BJ (cell line): ENCODE data around the gene ARHGAP40. TPM values are rescaled to one million over a fixed set of nuclear protein-coding genes. Genes with fewer than 3 reads are reported as not detected.

Experiments used
- CTCF ChIA-PET: fragments of 350-600 bp; formaldehyde crosslinking; extraction: SDS; loops from one replicate; lab custom pipeline; 2021; ENCODE audit warnings: antibody characterized with exemption, inconsistent platforms; lab: Yijun Ruan, JAX
- POLR2A ChIA-PET: fragments of 300-600 bp; sonication (Branson Sonifier 250); formaldehyde crosslinking; extraction: SDS; loops from one replicate; lab custom pipeline; 2021; ENCODE audit warnings: antibody characterized with exemption; lab: Charles Lee
- DNase-seq: peaks from one replicate; pipeline ENCODE4 v3.0.0-alpha.2; 2011; ENCODE audit warnings: low read depth
- H3K27me3 ChIP-seq: 2 replicates; pipeline ENCODE4 v1.6.0; 2011; ENCODE audit warnings: low read length; ENCODE audit not compliant: control insufficient read depth, insufficient read depth
- H3K36me3 ChIP-seq: 2 replicates; pipeline ENCODE4 v1.5.1; 2011; ENCODE audit warnings: low read length; ENCODE audit not compliant: control insufficient read depth, insufficient read depth
- H3K4me3 ChIP-seq: 2 replicates; pipeline ENCODE4 v1.5.1; 2011; ENCODE audit warnings: low read depth, mild to moderate bottlenecking, control low read depth, low read length
- polyA plus RNA-seq: library from polyadenylated mRNA; depleted of rRNA; stranded (reverse); fragments of >200 nt; gene quantifications from 2 replicates; pipeline ENCODE4 v1.2.3, GENCODE V29; 2011
- TF ChIP-seq, protein P1 (sequence below): IDR thresholded peaks from 2 replicates; pipeline ENCODE4 v1.5.1; 2011; ENCODE audit warnings: low read depth, mild to moderate bottlenecking, control low read depth, inconsistent platforms, low read length, moderate library complexity; ENCODE audit not compliant: insufficient read depth

The ARHGAP40 gene
- polyA plus RNA-seq, 1 experiment = not detected

DNA sequence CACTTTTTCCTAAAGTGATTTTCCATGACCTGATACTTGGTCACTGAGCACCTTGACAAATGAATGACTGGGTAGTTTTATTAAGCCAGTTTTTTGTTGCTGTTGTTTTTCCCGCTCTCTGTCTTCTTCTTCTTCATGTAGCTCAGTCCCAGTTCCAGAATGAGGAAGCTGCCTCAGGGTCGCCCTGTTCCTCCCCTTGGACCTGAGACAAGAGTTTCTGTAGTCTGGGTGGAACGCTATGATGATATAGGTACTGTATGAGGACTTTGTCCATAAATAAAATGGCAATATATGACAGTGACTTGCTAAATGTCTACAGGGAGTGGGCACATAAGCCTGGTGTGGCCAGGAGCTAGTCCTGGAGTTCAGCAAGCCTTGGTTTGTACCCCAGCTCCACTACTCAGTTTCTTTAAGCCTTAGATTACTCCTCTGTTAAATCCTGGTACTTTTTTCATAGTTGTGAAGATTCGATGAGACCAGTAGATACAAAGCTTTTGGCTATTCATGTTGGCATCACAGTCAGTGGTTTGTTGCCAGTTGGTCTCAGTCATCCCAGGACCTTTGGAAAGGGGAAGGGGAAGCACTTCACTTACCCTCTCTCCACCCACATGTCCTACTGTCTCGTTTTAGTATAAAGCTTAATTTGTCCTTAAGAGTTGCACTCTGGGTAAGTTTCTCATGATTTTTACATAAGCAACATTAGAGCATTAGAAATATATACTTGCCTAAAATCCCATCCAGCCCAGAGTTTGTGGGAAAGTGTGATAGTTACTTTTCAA lies 31.7 kb upstream of the ARHGAP40 start:
- Histone ChIP-seq H3K27me3 (no peaks in the 10 kb centered on the region), H3K4me3 (no peak overlapping the region), H3K36me3 (peaks cover 6% of the 10 kb centered on the region)
- CTCF ChIA-PET = interaction anchor here (0.6 to 2.1 kb wide), 2 partner anchors 10 to 161 kb away, joined by 4 read pairs; no protein-coding TSS in a partner anchor
- DNase-seq = no peak
- POLR2A ChIA-PET = interaction anchor here (0.6 kb wide), 1 partner anchor 12 kb away, joined by 4 read pairs; no protein-coding TSS in a partner anchor
- TF ChIP-seq, protein P1, sequence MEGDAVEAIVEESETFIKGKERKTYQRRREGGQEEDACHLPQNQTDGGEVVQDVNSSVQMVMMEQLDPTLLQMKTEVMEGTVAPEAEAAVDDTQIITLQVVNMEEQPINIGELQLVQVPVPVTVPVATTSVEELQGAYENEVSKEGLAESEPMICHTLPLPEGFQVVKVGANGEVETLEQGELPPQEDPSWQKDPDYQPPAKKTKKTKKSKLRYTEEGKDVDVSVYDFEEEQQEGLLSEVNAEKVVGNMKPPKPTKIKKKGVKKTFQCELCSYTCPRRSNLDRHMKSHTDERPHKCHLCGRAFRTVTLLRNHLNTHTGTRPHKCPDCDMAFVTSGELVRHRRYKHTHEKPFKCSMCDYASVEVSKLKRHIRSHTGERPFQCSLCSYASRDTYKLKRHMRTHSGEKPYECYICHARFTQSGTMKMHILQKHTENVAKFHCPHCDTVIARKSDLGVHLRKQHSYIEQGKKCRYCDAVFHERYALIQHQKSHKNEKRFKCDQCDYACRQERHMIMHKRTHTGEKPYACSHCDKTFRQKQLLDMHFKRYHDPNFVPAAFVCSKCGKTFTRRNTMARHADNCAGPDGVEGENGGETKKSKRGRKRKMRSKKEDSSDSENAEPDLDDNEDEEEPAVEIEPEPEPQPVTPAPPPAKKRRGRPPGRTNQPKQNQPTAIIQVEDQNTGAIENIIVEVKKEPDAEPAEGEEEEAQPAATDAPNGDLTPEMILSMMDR = no peak

GRCh38 chr20:38573413-38573812 lies 28.2 kb upstream of the ARHGAP40 start:
- H3K27me3 ChIP-seq = no peaks in the 10 kb centered on the region
- TF ChIP-seq, protein P1 = no peak
- CTCF ChIA-PET = no interaction called here
- peaks cover 9% of the 10 kb centered on the region for H3K36me3 ChIP-seq
- H3K4me3 ChIP-seq = no peak overlapping the region
- no peak for DNase-seq
- POLR2A ChIA-PET = no interaction called here

GRCh38 chr20:38579219-38579910 lies 22.2 kb upstream of the ARHGAP40 start:
- Histone ChIP-seq H3K4me3 (no peak overlapping the region), H3K27me3 (peaks cover 6% of the 10 kb centered on the region), H3K36me3 (peaks cover 3% of the 10 kb centered on the region; the same call in 1 of the 2 replicates)
- no peak for DNase-seq
- TF ChIP-seq, protein P1 = no peak
- ChIA-PET POLR2A (interaction anchor here (0.7 kb wide), 1 partner anchor 299 kb away, joined by 7 read pairs; no protein-coding TSS in a partner anchor), CTCF (no interaction called here)

DNA sequence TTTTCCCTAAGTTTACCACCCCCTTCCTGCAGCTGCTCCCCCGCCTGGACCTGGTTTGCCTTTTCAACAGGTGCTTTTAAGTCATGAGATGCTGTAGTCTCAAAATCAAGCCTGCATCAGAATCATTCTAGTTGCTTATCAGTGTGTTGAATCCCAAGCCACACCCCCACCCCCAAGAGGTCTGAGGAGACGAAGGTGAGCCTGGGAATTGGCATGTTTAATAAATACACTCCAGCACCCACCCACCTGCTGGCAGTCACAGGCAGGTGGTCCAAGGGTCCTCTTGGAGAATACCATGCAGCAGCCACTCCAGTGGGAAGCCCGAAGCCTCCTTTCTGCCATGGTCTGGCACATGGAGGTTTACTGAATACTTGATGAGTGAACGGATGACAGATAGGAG lies 21.7 kb upstream of the ARHGAP40 start:
- no peak for DNase-seq
- peaks cover 3% of the 10 kb centered on the region; the same call in 1 of the 2 replicates for H3K36me3 ChIP-seq
- TF ChIP-seq, protein P1 = no peak
- POLR2A ChIA-PET = no interaction called here
- CTCF ChIA-PET = no interaction called here
- H3K4me3 ChIP-seq = no peak overlapping the region
- H3K27me3 ChIP-seq = peaks cover 6% of the 10 kb centered on the region

DNA sequence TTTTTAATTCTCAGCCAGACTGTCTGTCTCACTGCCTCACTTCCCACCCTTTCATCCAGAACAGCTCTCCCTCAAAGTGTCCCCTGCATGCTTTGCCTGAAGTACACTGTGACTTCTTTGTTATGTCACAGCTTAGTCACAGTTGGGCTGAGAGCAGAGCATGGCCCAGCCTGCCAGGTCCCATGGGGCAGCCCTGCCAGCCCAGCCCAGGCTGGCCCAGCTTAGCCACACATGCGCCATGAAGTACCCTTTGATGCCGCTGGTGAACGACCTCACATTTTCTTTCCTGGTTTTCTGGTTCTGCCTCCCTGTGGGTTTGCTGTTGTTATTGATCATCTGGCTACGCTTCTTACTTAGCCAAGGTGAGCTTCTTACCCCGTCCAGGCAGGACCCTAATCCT lies 20.6 kb upstream of the ARHGAP40 start, which contains the start of gene ADIG:
TSS of gene ADIG (plus strand) at position 185 of the 400 bp plus-strand sequence. CDS start at position 239, 54 bp downstream.
- no peak for DNase-seq
- no peak within 1 kb of the TSS for H3K4me3 ChIP-seq
- TF ChIP-seq, protein P1 = no peak
- ChIA-PET POLR2A (no interaction called here), CTCF (no interaction called here)
- H3K36me3 ChIP-seq = no peaks in the 10 kb centered on the region
- peaks cover 8% of the 10 kb centered on the region for H3K27me3 ChIP-seq
